GM19324 (cell line): ENCODE data around the gene CDKN2AIP.
"Not testable (repeated sequence)": the region's sequence is repeated elsewhere in the genome, so short reads cannot be mapped to it uniquely, and the experiment has no call there.

ENCODE experiments used
- ATAC-seq: cut with Tn5 transposase; IDR thresholded peaks from one replicate; pipeline ENCODE4 v1.9.1; 2021; ENCODE audit warnings: mild to moderate bottlenecking, moderate library complexity; ENCODE audit not compliant: unreplicated experiment, low FRiP score

Gene CDKN2AIP

DNA sequence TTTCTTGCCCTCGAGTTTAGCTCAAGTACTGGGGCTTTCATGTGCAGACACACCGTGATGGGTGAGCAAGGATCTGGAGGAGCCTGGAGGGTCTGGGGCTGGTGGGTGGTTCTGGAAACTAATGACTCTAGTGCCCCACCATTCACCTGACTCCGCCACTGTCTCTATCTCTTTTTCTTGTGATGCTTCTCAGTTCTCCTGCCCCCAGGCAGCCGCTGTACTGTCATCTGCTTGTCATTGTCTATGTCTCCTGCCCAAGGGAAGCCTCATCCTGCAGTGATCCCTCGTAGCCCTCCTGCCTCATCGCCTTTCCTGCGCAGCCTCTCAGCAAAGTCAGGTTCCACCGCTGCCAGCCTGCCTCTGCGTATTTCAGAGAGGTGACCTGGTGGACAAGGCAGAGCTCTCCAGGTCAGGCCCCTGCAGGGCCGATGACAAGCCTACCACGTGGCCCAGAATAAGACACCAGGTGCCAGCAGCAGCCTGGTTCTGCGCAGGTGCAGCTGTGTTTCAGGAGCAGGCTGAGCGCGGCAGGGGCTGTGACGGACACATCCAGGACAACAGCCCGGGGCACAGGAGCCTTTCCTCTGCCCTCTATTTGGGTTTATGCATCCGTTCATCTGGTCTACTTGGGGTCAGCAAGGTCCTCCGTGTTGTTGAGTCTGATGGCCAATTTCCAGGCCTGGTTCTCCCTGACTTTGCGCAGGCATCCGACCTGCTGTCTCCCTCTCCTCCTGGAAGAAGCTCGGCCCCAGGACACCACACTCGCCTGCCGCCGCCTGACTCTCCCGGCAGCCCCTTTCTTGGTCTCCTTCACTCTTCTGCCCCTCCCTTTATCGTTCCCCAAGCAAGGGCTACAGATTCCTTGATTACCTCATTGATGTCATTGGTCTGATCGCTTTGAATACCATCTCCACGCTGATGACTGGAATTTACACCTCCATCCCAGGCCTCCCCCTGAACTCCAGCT, 30.9 kb upstream of the CDKN2AIP start:
- ATAC-seq: no peak

DNA sequence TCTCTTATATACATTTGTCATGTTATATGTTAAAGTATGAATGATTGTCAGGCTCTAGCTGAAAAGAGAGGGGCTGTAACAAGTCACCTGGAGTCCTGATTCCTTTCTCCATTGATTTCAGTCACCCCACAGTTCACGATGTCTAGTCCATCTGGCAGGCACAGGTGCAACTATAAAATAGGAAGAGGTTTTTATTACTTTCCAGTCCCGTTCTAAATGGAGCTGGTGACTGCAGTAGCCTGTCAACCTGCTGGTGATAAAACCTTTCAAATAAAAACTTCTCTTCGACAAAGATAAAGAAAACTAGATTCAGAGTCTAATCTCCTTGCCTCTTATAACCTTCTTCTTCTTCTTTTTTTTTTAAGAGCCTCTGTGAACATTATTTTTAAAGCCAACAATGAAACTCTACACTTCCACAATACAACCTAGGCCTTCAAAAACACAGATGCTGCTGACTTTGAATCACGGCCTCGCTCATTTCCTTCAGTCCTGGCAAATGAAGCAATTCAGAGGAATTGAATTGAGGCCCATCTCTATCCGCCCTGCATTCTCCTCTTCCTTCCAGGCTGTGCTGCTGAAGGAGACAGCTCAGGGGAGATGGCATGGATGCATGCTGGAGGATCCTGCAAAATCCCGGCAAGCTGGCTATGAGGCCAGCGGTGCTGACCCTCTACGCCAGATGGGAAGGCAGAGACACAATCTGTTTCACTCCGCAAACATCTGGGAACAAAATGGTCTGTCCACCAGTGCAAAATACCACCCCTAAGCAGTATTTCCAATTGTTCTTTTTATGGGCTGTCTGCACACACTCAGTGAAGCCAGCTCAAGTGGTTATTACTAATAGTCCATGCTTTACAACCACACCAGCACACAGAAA, 27.3 kb upstream of the CDKN2AIP start:
- no peak for ATAC-seq

DNA sequence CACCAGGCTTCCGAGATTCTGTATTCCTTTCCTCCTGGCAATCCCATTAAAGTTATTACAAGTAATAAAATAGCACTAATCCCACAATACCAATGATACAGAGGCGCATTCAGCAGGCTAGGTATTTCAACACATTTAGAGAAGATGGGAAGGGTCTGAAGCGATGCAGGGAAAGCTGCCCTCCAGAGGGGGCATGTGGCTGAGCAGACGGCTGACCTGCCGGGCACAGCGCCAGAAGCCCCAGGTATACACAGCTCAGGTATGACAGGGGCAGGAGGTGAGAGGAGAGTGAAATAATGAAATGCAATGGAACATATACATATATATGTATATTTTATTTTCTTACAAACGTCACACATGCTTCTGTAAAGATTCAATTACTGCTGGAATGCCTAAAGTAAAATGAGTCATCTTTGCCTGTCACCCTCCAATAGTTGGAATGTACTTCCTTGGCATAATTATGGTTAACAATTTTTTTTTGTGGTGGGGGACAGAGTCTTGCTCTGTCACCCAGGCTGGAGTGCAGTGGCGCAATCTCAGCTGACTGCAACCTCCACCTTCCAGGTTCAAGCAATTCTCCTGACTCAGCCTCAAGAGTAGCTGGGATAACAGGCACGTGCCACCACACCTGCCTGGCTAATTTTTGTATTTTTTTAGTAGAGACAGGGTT, 21.3 kb upstream of the CDKN2AIP start:
- ATAC-seq: no peak

DNA sequence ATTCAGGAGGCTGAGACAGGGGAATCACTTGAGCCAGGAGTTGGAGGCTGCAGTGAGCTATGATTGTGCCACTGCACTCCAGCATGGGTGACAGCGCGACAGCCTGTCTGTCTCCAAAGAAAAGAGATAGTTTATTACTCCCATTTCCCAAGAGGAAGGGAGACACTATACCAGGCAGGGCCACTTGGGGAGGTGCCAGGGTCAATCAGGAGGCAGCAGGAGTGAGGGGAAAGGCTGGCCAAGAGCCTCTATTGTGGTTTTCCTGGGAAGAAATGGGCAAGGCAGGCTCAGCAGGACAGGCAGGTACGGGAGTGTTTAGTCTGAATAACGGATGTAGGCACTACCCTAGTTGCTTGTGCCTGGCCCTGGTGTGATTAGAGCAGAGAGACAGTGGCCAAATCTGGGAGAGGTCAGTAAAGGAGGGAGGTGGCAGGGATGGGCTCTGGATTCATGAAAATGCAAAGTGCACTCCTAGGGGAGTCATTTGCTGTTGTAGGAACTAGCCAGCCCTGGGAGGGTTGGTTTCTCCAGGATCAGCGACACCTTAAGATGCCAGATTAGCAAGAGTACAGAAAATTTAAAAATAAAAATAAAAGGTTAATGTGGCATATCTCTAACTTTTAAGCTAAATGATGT, 20.2 kb upstream of the CDKN2AIP start:
- ATAC-seq: no peak

DNA sequence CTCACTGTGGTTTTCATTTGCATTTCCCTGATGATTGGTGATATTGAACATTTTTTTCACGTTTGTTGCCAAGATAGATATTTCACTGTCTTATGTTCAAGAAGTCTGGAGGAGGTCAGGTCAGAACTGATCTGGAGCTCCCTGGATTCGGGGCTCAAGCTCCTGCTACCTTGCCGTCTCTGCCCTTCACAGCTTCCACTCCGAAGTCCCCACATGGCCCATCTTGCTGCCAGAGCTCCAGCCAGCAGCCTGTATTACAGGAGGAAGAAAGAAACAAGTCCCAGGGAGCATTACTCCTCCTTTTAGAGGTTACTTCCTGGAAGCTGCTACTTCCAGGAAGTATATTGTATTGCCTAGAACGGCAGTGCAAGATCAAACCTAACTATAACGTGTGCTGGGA, 17.9 kb upstream of the CDKN2AIP start:
- no peak for ATAC-seq

DNA sequence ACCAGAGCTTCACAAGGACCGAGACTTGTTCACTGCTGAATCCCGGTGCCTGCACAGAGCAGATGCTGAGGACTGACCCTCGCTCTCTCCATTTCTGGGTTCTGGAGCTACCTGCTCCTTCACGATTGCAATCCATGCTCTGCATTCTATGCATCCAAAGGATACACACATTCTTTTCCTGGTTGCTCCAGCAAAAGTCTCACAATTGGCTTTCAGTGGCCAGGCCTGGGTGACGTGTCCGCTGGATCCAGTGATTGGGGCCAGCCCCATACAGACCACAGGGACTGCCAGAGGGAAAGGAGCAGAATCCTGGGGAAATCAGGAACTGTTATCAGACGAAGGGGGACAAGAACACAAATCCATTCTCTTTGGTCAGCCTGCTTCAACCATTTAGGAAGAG, 14.9 kb upstream of the CDKN2AIP start:
- no peak for ATAC-seq

DNA sequence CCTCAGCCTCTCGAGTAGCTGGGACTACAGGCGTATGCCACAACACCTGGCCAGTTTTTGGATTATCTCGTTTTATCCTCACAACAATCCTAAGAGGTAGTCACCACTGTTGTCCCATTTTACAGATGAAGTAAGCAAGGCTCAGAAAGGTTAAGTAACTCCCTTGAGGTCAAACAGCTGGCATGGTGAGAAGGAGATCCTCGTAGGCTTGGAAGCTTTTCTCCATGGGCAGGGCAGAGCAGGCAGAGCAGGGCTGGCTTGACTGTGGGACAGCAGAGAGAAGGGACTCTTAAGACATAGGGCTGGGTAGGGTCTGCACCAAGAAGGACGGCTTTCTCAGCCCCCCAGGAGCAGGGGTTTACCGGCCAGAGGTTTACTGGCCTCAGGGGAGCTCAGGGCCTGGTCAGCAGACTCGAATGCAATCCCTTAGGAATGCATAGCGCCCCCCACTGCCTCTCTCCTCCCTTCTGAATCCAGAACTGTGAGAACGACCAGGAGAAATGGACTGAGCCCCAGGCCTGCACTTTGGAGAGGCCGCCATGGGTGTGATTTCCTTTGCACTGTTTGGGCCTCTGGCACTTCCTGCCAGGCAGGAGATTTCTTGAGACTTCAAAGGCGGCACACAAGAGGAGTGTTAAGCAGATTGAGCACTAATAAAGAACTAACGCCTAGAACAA, 14.0 kb upstream of the CDKN2AIP start:
- no peak for ATAC-seq

DNA sequence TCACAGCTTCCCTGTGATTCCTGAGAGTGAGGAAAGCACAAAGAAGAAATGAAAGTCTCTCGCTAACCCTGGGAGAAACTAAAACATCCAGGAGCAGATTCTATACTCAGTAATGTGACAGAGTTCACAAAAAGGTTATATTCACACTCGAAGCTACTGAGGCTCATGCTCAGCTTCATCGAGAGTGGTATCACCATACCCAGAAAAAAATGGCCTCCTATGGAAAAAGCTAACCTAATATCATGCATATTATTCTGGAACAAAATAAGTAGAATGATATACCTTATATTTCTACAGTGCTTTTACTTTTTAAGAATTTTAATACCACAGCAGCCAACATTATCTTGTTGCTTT, 13.5 kb upstream of the CDKN2AIP start:
- no peak for ATAC-seq

DNA sequence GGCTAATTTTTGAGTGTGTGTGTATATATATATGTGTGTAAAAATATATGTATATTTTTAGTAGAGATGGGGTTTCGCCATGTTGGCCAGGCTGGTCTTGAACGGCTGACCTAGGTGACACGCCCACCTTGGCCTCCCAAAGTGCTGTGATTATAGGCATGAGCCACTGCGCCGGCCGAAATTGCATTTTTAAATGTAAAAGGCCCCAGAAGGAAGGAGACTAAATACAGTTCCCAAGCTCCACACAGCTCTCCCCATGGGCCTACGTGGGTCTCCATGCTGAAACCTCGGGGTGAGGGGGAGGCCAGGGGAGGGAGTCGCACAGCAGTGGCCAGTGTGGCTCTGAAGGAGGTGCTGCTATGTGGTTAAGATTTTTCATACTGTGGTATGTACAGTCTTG, 12.8 kb upstream of the CDKN2AIP start:
- ATAC-seq: no peak

DNA sequence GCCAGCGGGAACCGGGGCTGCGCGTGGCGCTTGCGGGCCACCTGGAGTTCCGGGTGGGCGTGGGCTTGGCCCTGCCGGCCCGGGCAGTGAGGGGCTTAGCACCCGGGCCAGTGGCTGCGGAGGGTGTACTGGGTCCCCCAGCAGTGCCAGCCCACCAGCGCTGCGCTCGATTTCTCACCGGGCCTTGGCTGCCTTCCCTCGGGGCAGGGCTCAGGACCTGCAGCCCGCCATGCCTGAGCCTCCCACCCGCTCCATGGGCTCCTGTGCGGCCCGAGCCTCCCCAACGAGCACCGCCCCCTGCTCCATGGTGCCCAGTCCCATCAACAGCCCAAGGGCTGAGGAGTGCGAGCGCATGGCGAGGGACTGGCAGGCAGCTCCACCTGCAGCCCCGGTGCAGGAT, 11.3 kb upstream of the CDKN2AIP start:
- not testable (repeated sequence) for ATAC-seq

DNA sequence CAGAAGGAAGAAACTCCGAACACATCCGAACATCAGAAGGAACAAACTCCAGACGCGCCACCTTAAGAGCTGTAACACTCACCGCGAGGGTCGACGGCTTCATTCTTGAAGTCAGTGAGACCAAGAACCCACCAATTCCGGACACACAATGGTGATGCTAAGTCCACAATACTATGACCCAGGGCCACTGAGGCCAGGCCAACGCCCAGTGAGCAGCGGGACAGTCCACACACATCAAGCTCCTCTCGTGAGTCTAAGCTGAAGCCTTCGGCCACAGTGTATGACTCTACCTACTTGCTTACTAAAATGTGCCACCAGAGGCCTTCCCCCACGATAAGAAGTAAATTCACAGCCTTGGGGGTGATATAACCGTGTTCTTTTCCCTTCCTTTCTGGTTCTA, 10.2 kb upstream of the CDKN2AIP start:
- no peak for ATAC-seq

DNA sequence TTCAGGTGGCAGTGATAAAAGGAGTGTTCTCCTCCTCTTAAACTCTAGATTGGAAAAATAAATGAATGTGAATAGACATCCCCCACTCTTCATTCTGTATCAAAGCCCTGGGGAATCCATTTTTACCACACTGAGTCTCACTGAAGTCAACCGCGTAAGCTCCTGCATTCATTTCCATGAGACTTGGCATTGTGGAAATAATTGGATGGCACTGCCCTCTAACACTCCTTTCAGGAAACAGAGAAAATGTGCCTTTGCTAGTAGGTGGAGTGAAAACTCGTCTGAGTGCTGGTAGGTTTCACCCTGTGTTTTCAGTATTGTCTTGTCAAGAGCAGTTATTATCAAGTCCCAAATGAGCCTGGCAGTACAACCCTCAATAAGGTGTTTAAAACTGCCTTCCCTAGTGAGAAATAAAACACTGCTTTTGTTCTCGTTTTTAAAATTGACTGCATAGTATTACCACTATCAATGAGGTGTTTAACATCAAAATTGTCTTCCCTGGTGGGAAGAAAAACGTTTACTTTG, 9.7 kb upstream of the CDKN2AIP start:
- no peak for ATAC-seq

DNA sequence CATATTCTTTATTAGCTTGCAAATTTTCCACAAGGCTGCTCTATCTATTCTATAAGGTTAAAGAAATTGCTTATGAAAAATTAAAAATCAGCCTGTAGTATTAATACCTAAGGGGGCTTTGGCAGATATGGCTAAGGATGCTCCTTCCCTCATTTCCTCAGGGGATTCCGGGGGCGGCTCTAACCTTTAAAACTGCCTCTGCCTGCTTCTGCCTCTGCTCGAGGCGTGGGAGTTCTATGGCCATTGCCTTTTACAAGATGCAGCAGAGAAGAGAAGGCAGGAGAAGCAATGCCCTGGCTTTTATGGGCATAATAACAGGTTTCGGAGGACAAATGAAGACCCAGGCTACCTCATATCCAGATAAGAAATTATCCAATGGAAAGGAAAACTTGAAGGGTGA, 8.6 kb upstream of the CDKN2AIP start:
- ATAC-seq: no peak

DNA sequence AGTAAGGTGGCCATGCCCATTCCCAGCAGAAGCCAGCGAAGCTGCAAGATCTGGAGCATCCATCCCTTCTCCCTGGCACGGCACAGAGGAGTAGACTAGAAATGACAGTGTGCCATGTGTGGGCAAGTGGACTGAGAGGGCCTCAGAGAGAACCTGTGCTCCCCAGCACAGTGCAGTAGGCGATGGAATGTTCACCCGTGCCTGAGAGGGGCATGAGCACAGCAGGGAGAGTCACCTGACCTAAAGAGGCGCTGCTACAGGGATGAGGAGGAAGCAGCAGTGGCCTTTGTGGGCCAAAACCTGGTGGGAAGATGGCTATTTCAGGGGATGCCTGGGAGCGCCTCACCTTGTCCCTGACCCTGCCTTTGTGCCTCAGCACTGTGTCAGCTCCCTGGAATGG, 8.0 kb upstream of the CDKN2AIP start:
- ATAC-seq: no peak

DNA sequence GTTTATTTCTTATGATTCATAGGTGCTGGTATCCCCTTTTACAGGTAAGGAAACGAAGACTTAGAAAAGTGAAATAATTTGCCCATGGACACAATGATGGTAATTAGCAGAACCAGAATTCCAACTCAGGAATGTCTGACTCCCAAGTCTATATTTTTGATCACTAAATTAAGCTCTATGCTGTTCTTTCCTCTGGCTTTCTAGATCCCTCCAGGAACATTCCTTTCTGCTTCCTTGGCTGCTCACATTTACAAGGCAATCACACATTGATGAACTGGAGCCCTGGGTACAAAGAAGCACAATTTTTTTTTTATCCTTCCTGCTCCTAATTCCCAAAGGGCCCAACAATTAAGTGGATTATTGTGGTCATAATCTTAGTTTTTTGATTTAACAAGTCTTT, 7.0 kb upstream of the CDKN2AIP start:
- ATAC-seq: no peak

DNA sequence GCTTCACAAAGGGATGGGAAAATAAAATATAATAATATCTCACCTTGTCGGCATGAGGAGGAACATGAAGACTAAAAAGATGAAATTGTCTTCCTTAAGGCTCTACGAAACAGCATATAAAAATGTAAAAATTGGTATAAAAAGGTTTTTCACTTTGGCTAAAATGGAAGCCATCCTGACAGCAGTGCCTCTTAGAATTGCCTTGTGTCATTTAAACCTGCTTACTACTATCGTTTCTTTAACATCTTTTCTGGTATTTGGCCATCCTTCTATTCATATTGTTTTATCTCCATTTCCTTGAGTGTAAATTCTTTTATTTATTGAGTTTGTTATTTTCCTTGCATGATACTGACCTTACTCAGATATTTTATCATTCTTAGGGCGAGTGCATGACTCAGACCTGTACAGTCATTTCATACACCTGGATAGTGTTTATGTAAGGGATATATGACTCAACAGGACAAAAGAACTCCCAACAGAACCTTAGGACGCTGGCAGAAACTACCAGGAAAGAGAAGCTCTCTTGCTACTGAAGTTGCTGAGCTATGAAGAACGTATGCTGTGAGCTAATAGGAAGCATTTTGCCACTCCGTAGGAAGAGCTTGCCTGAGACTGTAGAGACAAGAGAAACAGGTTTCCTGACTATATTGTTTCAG, 5.8 kb upstream of the CDKN2AIP start:
- no peak for ATAC-seq

DNA sequence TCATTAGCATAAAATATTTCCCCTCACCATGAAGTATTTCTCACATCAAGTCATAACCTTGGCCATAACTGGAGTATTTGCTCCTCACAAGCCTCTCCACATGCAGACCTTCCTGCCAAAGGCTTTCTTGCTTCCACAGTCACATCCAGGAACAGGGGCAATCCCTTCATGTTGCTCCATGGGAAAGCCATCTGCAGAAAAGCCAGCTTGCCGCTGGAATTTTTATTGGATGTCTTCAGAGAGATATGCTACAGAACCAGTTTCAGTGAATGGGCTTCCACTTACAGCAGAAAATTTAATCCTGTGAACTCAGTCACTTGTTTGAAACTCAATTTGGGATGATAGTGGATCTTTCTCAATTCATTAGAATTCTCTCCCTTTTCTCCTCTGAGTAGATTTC, 3.2 kb upstream of the CDKN2AIP start:
- ATAC-seq: no peak

DNA sequence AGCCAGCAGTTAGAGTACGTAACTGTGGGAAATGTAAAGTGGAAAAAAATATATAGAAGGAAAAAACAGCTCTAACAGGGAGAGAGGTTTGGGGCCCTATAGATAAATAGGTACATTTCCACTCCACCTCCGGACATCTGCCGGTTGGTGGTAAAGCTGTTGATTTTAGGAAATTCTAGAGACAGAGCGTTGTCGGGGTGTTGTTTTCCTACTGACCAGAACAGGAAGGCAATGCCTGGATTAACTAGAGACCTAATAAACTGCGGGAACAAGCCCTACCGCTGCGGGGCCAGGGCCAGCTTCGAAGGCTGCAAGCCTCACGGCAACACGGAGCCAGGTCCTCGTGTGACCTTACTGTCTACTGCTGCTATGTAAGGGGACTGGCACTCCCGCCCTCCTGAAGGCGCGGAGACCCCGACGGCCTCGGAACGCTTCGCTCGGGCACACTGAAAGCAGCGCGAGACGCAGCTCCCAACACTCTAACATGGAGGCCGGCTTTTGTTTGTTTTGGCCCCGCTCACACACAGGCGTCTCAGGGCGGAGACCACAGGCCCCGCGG, 702 bp upstream of the CDKN2AIP start:
- ATAC-seq: no peak

DNA sequence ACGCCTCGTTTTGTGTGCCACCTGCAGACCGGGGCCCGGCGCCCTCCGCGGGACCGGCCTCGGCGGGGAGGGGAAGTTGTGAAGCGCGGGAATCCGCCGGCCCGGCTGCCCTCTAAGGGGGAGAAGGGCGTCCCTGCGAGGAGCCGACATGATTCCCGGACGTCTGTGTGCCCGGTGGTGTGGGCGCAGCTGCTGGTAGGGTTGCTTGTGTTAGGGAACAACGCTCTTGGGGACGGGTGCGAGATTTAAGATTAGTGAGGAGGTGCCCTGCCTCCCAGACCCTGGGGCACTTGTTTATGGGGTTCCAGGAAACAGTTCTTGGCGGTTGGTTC, 627 bp downstream of the CDKN2AIP start:
- peak; percentile 19 for ATAC-seq
